ENCODE measurements around the gene FUT8.

DNA sequence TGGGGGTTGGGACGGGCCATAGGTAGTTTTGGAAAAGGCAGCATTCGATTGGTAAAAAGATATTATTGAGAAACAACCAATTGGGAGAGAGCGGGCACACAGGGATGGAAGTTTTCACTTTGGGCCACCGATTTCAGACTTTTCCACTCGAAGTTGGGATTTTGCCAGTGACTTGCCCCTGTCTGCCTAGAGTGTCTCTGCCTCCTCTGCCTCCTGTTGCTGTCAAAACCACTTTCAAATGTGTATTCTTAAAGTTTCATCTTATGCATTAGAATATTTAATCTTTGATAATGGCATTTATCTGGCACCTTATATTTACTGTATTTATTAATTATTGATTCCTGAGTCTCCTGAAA is 182.3 kb downstream of the FUT8 start:
- TF ChIP-seq CTCF (IDR thresholded peaks at IDR 0.05) (no peak), POLR2A (IDR thresholded peaks at IDR 0.05) (no peak)
